ENCODE measurements around the gene TMEM179B.
A peak's percentile ranks its signal among the peaks of the same experiment; 100 is the strongest.

TMEM179B gene

GRCh38 chr11:62832336-62833234 is 45.4 kb downstream of the TMEM179B start, which contains the start of gene TEX54:
TSS of gene TEX54 (minus strand) at chr11:62832841.
- DNase-seq (ENCODE audit: low read depth) = no peak

GRCh38 chr11:62835336-62835735 is 48.1 kb downstream of the TMEM179B start:
- DNase-seq (ENCODE audit: low read depth) = no peak

- peak; percentile 80 for DNase-seq (ENCODE audit: low read depth)
Observed at GRCh38 chr11:62839050-62839945, 52.1 kb downstream of the TMEM179B start, which contains the start of gene WDR74. TSS of gene WDR74 (minus strand) at chr11:62839590. CDS start at chr11:62839570, 20 bp downstream.
